Left lung (tissue), 10 donors: ENCODE results near the gene S100A16. TPM values are rescaled to one million over a fixed set of nuclear protein-coding genes. Genes with fewer than 3 reads are reported as not detected.
"Not testable (repeated sequence)": the region's sequence is repeated elsewhere in the genome, so short reads cannot be mapped to it uniquely, and the experiment has no call there.

Experiments used
- ATAC-seq: fragments of 200-7000 bp; cut with Tn5 transposase; one replicate; pipeline ENCODE4 v1.9.1; 2020; ENCODE audit warnings: moderate library complexity
- DNase-seq, 4 donors: peaks; one replicate each; pipeline ENCODE4 v3.0.0-alpha.2; 2013 to 2020
- H3K27ac ChIP-seq, 2 donors: fragments of 200-600 bp; sonication (generic) in 1 of 2; one replicate each; pipeline versions ENCODE4 v1.5.0 to v1.8.0; 2020 to 2021
- H3K27me3 ChIP-seq, 2 donors: fragments of 200-600 bp; sonication (generic) in 1 of 2; one replicate each; pipeline versions ENCODE4 v1.5.0 to v1.8.0; 2020 to 2021
- H3K36me3 ChIP-seq, 2 donors: fragments of 200-600 bp; sonication (generic) in 1 of 2; one replicate each; pipeline versions ENCODE4 v1.5.0 to v1.8.0; 2020 to 2021
- H3K4me1 ChIP-seq, 2 donors: fragments of 200-600 bp; one replicate each; pipeline ENCODE4 v1.8.0; 2021
- H3K4me3 ChIP-seq, 2 donors: fragments of 200-600 bp; sonication (generic) in 1 of 2; one replicate each; pipeline versions ENCODE4 v1.5.0 to v1.8.0; 2020 to 2021; ENCODE audit warnings: mild to moderate bottlenecking in 1 of 2
- H3K9me3 ChIP-seq, 2 donors: fragments of 200-600 bp; sonication (generic) in 1 of 2; one replicate each; pipeline versions ENCODE4 v1.5.0 to v1.8.0; 2020 to 2021
- CTCF ChIP-seq, 2 donors: fragments of 200-600 bp; sonication (generic) in 1 of 2; IDR thresholded peaks; one replicate each; pipeline versions ENCODE4 v1.5.0 to v1.8.0; 2021; ENCODE audit warnings: antibody characterized with exemption in 2 of 2
- intact Hi-C, 2 donors: fragments of 100-400 bp; cut with DNase I; formaldehyde crosslinking; loops; one replicate each; pipeline versions ENCODE4 v1.11.2 to v1.14.2; 2022
- polyA plus RNA-seq, 6 donors: library from polyadenylated mRNA; unstranded; fragments of 120-200 nt; gene quantifications; one replicate each; pipeline ENCODE4 v1.2.1, GENCODE V29; 2013; ENCODE audit not compliant: insufficient read length in 6 of 6
- total RNA-seq, 2 donors: library from RNA; stranded (reverse); fragmentation: NEBNext Ultra II Directional; extraction: Animal tissue kit (Norgen Biotek cat#: 25700); gene quantifications; one replicate each; pipeline ENCODE4 v1.2.1, GENCODE V29; 2021
- donor health status: DM: no; HTN: yes; CAD: no.
- donor health status: DM: no; HTN: no; CAD: no.

The S100A16 gene
- total and polyA plus RNA-seq, 8 donors, result 118 to 160 (median 144) TPM

- no peaks in the 10 kb centered on the region for H3K4me1 ChIP-seq
- no peak overlapping the region for H3K4me3 ChIP-seq
- H3K36me3 ChIP-seq, result no peaks in the 10 kb centered on the region
- H3K27ac ChIP-seq, result no peak overlapping the region
- no peak for TF ChIP-seq CTCF (IDR thresholded peaks at IDR 0.05)
- H3K9me3 ChIP-seq, result no peaks in the 10 kb centered on the region
- no peak for DNase-seq
- H3K27me3 ChIP-seq, result no peaks in the 10 kb centered on the region
- ATAC-seq, result no peak
- intact Hi-C loops, result no loop called here
Measured at GRCh38 chr1:153587314-153587713, 25.6 kb downstream of the S100A16 start.

GRCh38 chr1:153586347-153586746 is 26.6 kb downstream of the S100A16 start:
- Histone ChIP-seq H3K27ac (no peak overlapping the region), H3K4me3 (no peak overlapping the region), H3K27me3 (no peaks in the 10 kb centered on the region), H3K9me3 (no peaks in the 10 kb centered on the region), H3K36me3 (no peaks in the 10 kb centered on the region), H3K4me1 (no peaks in the 10 kb centered on the region)
- DNase-seq (no peak), ATAC-seq (no peak)
- TF ChIP-seq CTCF (IDR thresholded peaks at IDR 0.05), result no peak
- intact Hi-C loops, result no loop called here

GRCh38 chr1:153585006-153585405 is 27.9 kb downstream of the S100A16 start:
- intact Hi-C loops, result no loop called here
- ATAC-seq (no peak), DNase-seq (no peak)
- H3K27me3 ChIP-seq, result no peaks in the 10 kb centered on the region
- no peak overlapping the region for H3K27ac ChIP-seq
- no peaks in the 10 kb centered on the region for H3K4me1 ChIP-seq
- no peaks in the 10 kb centered on the region for H3K9me3 ChIP-seq
- no peak for TF ChIP-seq CTCF (IDR thresholded peaks at IDR 0.05)
- H3K36me3 ChIP-seq, result no peaks in the 10 kb centered on the region
- no peak overlapping the region for H3K4me3 ChIP-seq

- H3K27ac ChIP-seq, result no peak overlapping the region
- no peaks in the 10 kb centered on the region for H3K27me3 ChIP-seq
- ATAC-seq, result no peak
- no peaks in the 10 kb centered on the region for H3K4me1 ChIP-seq
- no peak for TF ChIP-seq CTCF (IDR thresholded peaks at IDR 0.05)
- no peaks in the 10 kb centered on the region for H3K36me3 ChIP-seq
- DNase-seq, result no peak
- intact Hi-C loops, result no loop called here
- H3K9me3 ChIP-seq, result no peaks in the 10 kb centered on the region
- no peak overlapping the region for H3K4me3 ChIP-seq
Measured at GRCh38 chr1:153583976-153584375, 29.0 kb downstream of the S100A16 start.

GRCh38 chr1:153583514-153583913 is 29.4 kb downstream of the S100A16 start:
- H3K4me3 ChIP-seq, DNase-seq, H3K4me1 ChIP-seq, H3K36me3 ChIP-seq, ATAC-seq, H3K27ac ChIP-seq, H3K9me3 ChIP-seq, H3K27me3 ChIP-seq, intact Hi-C loops: not testable (repeated sequence)

GRCh38 chr1:153582836-153583235 is 30.1 kb downstream of the S100A16 start:
- intact Hi-C loops, DNase-seq, H3K9me3 ChIP-seq, H3K4me3 ChIP-seq, H3K27me3 ChIP-seq, H3K36me3 ChIP-seq, H3K4me1 ChIP-seq, ATAC-seq, H3K27ac ChIP-seq: not testable (repeated sequence)
